ENCODE results near the gene KRT13. TPM values are rescaled to one million over a fixed set of nuclear protein-coding genes. Genes with fewer than 3 reads are reported as not detected.

KRT13 gene
- total RNA-seq, 2 donors from 2014 or later, result not detected

DNA sequence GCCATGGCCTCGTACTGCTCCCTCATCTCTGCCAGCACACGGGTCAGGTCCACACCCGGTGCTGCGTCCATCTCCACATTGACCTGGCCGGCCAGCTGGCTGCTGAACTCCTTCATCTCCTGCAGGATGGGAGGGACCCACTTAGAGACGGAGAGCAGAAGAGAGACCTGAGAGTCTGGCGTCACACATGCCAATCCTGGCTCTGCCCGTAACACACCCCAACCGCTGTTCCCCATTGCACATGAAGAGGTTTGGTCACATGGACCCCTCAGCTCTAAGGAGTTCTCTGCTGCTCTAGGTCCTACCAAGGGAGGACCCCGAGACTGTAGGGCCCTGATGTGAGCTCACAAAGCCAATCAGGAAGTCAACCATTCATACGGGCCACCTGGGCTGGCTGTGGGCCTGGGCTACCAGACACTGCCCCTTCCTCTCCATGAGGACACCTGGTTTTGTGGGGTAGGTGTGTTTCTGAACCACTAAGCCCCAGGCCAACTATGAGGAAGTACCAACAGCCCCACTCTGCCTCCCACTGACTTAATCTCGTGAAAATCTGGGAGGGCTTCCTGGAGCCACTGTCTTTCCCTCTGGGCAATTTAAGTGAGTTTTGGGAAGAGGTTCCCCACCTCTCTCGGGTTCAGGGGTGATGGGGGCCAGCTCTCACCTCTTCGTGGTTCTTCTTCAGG lies 10.9 kb upstream of the KRT13 start:
- DNase-seq (ENCODE audit: low spot score), result no peak
- Histone ChIP-seq H3K4me1 (no peaks in the 10 kb centered on the region), H3K27ac (no peak overlapping the region), H3K9me3 (no peaks in the 10 kb centered on the region), H3K4me3 (no peak overlapping the region), H3K27me3 (no peaks in the 10 kb centered on the region), H3K36me3 (no peaks in the 10 kb centered on the region)
- TF ChIP-seq, protein P1, sequence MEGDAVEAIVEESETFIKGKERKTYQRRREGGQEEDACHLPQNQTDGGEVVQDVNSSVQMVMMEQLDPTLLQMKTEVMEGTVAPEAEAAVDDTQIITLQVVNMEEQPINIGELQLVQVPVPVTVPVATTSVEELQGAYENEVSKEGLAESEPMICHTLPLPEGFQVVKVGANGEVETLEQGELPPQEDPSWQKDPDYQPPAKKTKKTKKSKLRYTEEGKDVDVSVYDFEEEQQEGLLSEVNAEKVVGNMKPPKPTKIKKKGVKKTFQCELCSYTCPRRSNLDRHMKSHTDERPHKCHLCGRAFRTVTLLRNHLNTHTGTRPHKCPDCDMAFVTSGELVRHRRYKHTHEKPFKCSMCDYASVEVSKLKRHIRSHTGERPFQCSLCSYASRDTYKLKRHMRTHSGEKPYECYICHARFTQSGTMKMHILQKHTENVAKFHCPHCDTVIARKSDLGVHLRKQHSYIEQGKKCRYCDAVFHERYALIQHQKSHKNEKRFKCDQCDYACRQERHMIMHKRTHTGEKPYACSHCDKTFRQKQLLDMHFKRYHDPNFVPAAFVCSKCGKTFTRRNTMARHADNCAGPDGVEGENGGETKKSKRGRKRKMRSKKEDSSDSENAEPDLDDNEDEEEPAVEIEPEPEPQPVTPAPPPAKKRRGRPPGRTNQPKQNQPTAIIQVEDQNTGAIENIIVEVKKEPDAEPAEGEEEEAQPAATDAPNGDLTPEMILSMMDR (IDR thresholded peaks at IDR 0.05), result no peak

DNA sequence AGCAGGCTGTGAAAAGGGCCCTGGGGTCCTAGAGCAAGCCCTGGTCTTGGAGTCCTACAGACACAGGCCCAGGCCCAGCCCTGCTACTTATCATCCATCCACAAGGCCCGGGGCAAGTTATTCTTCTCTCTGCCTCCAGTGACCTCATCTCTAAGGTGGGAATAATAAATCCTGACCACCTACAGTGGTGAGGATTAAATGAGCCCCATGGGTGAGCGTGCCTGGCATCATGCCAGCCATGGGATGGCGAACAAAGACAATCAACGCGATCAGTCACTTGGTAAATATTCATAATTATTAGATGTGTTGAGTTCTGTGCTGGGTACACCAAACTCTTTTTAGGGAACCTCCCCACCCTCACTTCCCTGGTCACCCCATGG lies 7.7 kb upstream of the KRT13 start:
- Histone ChIP-seq H3K4me1 (no peaks in the 10 kb centered on the region), H3K36me3 (no peaks in the 10 kb centered on the region), H3K27me3 (no peaks in the 10 kb centered on the region), H3K27ac (no peak overlapping the region), H3K9me3 (no peaks in the 10 kb centered on the region), H3K4me3 (no peak overlapping the region)
- TF ChIP-seq, protein P1 (IDR thresholded peaks at IDR 0.05), result no peak
- no peak for DNase-seq (ENCODE audit: low spot score)

- Histone ChIP-seq H3K27ac (no peak overlapping the region), H3K4me1 (no peaks in the 10 kb centered on the region), H3K36me3 (no peaks in the 10 kb centered on the region), H3K4me3 (no peak overlapping the region), H3K9me3 (no peaks in the 10 kb centered on the region), H3K27me3 (no peaks in the 10 kb centered on the region)
- TF ChIP-seq, protein P1 (IDR thresholded peaks at IDR 0.05), result no peak
- DNase-seq (ENCODE audit: low spot score), result no peak
These were observed 7.2 kb upstream of the KRT13 start for GRCh38 chr17:41512546-41513167.

GRCh38 chr17:41511716-41512115 lies 6.3 kb upstream of the KRT13 start:
- no peak overlapping the region for H3K27ac ChIP-seq
- H3K27me3 ChIP-seq, result no peaks in the 10 kb centered on the region
- H3K9me3 ChIP-seq, result no peaks in the 10 kb centered on the region
- H3K4me3 ChIP-seq, result no peak overlapping the region
- no peaks in the 10 kb centered on the region for H3K4me1 ChIP-seq
- H3K36me3 ChIP-seq, result no peaks in the 10 kb centered on the region
- TF ChIP-seq, protein P1 (IDR thresholded peaks at IDR 0.05), result no peak
- no peak for DNase-seq (ENCODE audit: low spot score)

DNA sequence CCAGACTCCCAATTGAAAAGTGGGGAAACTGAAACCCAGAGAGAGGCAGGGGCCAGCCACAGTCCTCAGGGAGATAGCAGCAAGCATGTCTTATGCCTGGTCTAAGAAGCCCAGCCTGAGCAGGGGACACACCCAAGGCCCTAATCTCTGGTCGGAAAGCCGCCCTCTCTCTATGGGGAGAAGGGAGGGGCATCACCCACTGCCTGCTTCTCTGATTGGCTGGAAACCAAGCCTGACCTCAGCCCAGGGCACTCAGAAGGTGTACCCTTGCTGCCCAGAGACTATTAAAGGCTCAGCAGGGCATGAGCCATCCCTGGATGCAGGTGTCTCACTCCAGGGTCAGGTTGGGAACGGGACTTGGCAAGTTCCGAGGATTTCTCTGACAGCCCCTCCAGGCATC lies 5.7 kb upstream of the KRT13 start:
- no peak for DNase-seq (ENCODE audit: low spot score)
- H3K4me1 ChIP-seq, result no peaks in the 10 kb centered on the region
- H3K27ac ChIP-seq, result no peak overlapping the region
- H3K4me3 ChIP-seq, result no peak overlapping the region
- no peaks in the 10 kb centered on the region for H3K9me3 ChIP-seq
- TF ChIP-seq, protein P1 (IDR thresholded peaks at IDR 0.05), result no peak
- H3K27me3 ChIP-seq, result no peaks in the 10 kb centered on the region
- no peaks in the 10 kb centered on the region for H3K36me3 ChIP-seq
